Umbilical cord (tissue), 2 donors: ENCODE results near the gene GAK. TPM values are rescaled to one million over a fixed set of nuclear protein-coding genes. Genes with fewer than 3 reads are reported as not detected.

Experiments
- DNase-seq: peaks from one replicate; pipeline ENCODE4 v3.0.0-alpha.2; 2015; ENCODE audit warnings: low spot score
- total RNA-seq: library from RNA; depleted of rRNA; stranded (reverse); fragments of >200 nt; gene quantifications from one replicate; pipeline ENCODE4 v1.2.3, GENCODE V29; 2014; ENCODE audit warnings: low replicate concordance; ENCODE audit not compliant: insufficient read depth

The GAK gene
- total RNA-seq, 1 donor from 2014 or later, result 51.5 TPM

DNA sequence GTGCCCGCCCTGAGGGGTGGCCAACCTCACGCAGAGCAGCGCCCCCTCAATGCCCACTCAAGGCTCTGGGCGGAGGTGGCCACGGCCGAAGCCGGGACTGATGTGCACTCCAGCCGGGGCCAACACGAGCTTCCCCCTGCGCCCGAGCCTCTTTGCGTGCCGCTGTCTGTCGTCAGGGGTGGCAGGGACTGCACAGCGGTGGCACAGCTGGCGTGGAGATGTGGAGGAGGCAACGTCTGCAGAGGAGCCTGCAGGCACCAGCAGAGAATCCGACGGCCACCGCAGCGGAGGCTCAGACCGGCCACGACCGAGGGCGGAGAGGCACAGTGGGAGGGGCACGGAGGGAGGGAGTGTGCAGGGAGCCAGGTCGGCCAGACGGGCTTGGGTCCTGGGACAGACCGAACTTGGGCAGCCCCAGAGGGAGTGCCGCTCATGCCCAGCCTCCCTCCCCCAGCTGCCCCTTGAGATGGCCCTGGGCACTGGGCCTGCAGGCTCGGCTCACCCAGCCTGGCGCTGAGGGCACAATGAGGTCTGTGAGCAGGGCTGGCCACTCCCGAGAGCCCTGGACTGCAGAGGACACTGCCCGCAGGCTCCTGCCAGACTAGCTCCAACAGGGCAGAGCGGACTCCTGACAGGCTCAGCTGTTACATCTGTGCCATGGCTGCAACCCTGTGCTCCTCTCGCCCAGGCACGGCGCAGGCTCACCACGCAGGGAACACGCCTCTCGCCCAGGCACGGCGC is 59.7 kb downstream of the GAK start:
- DNase-seq, result no peak

DNA sequence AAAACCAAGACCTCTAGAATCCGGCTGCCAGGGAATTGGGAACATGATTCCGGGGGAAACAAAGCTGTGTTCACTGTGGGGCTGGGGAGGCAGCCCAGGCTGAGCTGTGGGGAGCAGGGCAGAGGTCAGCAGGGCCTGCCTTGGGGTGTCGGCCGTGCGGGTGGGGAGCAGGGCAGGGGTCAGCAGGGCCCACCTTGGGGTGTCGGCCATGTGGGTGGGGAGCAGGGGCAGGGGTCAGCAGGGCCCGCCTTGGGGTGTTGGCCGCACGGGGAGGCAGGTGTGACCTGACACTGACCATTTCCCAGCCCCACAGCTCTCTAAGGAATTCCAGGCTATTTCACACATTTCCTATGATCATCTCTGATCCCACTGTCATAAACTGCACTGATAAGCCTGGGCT is 60.6 kb downstream of the GAK start:
- DNase-seq, result no peak

DNA sequence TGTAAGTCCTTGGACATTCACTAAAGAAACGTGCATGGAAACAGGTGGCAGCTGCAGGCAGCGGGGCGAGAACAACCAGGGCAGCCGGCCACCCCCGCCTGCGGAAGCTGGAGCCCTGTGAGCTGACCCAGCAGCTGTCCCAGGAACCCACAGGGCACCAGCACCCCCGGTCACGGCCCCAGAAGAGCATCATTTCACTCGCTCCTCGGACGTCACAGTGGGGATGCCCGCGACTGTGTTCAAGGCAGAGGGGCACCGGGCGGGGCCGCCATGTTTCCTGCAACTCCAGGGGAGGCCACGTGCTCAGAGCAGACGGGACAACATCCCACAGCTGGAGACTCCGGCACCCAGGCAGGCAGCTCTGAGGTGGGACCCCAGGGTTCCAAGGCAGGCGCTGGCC is 61.2 kb downstream of the GAK start:
- DNase-seq, result no peak

DNA sequence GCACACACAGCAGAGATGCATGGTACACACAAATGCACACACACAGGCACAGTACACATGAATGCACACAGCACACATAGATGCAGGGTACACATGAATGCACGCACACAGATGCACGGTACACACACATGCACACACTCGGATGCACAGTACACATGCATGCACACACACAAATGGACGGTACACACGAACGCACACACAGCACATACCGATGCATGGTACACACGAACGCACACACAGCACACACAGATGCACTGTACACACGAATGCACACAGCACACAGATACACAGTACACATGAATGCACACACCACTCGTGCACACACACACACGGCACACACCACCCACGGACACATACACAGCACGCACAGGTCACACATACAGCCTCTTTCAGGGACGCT is 62.3 kb downstream of the GAK start:
- DNase-seq, result no peak

DNA sequence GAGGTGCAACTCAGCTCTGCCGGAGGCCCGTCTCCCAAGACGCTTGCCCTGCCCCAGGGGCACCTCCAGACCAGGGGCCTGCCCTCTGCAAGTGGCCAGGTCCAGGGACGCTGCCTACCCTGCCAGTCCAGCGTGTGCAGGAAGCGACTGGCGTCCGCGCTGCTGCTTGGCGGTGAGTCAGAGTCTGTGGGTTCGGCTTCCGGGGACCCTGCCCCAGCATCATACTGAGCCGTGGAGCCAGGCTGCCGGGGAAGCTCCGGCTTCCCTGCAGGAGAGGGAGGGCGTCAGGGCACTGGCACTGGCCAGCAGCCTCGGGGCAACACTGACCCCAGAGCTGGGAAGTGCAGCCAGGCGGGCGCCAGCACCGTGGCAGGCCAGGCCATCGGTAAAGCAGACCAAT is 63.7 kb downstream of the GAK start:
- no peak for DNase-seq

DNA sequence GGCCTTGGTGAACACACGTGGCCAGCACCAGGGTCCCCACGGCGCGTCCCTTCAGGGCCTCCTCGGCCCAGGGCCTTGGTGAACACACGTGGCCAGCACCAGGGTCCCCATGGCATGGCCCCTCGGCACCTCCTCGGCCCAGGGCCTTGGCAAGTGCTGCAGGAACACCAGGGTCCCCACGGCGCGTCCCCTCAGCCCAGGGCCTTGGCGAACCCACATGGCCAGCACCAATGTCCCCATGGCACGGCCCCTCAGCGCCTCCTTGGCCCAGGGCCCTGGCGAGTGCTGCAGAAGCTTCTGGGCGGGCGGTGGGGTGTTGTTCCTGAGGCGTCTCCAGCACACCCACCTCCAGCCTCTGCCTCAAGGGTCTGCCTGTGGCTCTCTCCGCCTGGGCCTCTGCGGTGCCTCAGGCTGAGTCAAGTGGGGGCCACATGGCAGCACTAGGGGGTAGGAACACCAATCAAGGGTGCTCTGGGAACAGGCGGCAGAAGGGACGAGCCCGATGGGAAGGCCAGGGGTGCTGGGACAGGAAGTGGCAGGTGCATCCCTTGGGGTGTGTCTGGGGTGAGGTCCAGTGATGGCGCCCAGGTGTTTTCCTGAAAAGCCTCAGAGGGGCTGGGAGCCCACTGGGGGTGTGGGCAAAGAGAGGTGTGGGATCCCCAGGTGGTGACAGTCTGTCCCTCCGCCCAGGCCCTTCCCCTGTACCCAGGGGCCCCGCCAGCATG is 64.4 kb downstream of the GAK start:
- DNase-seq, result no peak

DNA sequence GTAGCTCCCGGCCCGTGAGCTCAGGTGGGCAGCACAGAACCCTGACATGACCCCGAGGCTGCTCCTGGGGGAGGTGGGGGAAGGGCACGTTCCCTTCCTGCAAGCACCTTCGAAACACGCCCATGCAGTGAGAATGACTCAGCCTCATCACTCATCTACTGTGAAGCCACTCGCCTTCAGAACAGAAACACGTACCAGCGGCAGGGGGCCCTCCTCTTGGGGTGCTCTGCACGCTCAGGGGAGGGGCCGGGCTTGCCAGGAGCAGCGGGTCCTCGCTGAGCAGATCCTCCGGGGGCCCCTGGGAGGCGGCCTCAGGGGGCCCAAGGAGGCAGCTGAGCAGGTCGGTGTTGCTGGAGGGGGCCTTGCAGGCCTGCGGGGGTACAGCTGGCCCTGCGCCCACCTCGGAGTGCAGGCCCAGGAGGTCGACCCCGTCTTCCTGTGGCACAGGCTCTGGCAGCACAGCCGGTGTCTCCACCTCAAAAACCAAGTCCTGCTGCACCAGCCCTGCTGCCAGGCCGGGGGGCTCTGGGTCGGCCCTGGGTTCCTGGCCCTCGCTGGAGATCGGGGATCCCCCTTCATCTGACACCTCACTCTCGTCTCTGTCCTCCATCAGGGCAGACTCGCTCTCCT is 65.2 kb downstream of the GAK start:
- peak; percentile 51 for DNase-seq

DNA sequence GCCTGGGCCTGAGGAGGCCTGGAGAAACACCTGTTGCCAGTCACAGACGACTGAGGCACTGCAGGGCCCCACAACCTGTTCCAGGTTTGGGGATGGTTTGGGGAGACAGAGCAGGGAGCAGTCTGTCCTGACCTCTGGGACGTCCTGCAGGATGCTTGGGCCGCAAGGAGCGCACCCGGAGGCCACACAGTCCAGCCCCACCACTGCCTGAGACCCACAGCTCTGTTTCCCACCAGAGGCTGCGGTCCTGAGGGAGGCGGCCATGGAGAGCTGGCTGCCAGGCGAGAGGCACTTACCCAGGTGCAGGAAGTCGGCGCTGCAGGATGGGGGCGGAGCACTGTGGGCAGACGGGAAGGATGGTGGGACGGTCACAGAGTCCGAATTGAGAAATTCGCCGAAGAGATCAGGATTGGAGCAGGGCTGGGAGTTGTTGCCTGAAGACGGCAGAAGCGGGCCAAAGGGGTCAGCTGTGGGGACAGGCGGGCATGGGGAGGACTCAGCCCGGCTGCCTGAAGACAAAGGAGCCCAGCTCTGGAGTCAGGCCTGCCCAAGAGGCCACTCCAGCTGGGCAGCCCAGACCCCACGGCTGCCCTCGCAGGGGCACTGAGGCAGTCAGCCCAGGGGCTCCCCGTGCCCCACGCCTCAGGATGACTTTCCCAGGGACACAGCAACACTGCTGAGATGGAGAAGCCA is 65.9 kb downstream of the GAK start:
- DNase-seq, result no peak

DNA sequence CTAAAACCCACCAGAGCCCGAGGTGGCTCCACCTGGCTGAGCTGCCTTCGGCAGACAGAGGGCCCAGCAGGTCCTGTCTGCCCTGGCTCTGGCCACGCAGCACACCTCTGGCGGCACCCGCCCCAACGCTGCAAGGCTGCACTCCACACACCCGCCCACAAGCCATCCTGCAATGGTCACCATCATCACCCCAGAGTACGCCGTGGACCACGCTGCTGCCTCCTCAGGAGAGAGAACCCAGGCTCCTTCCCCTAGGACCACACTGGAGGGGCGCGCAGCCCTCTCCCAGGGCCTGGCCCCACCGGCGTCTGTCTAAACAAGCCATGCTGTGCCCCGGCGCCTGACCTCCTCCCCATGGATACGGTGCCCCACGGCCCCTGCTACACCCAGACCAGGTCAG is 66.5 kb downstream of the GAK start:
- DNase-seq, result no peak

DNA sequence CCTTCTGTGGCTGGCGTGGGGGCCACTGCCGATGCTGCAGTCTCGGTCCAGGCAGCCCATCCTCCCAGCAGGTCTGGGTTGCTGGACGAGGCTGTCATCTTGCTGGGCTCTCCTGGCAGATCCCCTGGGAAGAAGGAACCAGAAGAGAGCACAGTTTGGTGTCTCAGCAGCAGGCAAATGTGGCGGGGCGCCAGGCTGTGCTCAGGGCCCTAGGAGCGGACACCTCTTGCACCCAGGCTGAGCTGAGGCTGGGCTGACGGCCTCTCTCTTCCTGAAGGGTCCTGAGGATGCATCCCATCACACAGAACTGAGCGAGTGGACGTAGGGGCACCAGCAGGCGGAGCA is 67.0 kb downstream of the GAK start:
- DNase-seq, result no peak

DNA sequence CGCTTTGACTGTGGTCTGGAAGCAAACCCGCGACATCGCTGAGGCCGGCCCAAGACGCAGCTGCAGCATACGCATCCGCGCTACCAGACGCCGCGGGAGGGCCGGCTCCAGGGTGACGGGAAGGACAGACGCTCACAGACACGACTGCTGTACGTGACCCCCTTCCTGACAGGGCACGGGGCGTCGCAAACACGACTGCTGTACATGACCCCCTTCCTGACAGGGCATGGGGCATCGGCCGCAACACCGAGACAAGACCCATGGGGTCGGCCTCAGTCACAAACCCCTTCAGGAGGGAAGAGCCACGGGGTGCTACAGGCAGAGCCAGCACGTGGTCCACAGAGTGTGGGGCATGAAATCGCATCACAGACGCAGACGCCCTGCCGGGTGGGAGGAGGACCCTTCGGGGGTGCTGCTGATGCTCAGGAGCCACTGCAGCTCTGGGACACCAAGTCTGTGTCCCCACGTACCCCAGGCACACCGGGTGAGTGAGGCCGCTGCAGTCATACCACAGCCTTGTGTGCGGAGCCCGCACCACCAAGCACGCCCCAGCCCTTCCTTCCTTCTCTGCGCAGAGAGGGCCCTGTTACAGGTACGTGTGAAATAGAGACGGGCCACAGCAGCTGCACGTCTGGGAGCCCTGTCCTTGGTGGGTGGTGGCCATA is 67.5 kb downstream of the GAK start:
- no peak for DNase-seq

DNA sequence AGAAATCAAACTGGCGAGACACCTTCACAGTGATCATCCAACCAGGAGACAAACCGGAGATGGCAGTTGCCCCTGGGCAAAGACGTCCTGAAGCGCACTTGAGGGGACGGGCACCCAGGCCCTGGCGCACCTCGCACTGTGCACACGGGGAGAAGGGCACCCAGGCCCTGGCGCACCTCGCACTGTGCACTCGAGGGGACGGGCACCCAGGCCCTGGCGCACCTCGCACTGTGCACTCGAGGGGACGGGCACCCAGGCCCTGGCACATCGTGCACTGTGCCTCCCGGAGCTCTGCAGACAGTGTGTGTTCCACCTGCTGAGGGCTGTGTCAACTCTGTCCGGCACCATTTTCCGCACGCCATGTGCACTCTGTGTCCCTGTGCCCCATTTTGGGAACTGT is 71.6 kb downstream of the GAK start:
- no peak for DNase-seq

DNA sequence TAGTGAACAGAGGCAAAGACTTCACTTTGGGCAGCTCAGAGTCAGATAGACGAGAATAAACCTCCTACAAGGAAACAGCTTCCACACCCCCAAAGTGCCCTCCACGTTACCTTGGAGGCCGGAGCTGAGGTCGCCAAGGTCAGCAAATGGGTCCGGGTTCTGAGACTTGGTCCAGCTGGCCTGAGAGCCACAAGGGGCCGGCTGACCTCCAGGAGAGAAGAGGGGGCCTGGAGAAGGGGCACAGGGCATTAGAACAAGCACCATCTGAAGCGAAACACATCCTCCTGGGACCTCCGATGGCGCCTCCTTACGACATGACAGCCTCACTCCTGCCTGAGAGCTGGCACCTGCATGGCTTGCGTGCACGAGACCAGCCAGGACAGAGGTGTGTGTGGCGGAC is 72.6 kb downstream of the GAK start:
- DNase-seq, result no peak

DNA sequence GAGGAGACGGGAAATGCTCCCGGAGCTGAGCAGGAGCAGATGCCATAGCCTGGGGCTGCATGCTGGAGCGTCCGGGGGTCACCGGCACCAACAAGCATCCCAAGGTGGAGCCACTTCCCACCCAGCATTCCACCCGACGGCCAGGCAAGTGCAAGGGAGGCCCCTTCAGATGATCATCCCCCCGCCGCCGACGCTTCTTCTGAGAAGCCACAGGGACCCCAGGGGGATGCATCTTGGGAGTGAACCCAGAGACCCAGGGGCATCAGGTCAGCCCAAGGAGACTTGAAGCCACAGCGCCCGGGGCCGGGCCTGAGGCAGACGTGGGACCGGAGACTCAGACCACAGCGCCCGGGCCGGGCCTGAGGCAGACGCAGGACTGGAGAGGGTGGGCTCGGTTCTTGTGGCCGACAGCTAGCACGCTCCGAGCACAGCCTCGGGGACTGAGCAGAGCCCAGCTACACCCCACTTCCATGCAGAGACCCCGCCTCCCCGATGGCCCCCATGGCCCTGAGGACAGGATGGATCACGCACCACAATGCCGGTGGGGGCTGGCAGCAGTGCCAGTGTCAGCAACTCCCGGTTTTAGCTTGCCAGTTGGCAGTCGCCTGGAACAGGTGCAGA is 73.2 kb downstream of the GAK start:
- no peak for DNase-seq

DNA sequence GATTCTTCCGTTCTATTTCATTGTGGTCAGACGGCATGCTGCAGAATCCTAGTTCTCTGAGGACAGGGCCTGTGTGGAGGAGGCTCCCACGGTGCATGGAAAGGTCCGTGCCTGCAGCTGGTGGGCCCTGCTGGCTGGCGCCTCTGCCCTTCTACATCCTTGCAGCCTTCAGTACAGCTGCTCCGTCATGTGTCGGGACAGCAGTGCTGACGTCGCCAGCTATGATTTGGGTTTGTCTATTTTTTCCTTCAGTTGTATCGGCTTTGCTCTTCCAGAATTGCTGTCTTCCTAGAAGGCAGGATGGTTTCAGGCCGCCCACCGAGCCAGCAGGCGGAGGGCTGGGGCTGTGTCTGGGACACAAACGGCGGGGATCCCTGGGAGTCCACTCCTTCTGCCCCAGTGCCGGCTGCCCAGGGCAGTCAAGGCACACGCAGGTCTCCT is 74.1 kb downstream of the GAK start:
- no peak for DNase-seq

DNA sequence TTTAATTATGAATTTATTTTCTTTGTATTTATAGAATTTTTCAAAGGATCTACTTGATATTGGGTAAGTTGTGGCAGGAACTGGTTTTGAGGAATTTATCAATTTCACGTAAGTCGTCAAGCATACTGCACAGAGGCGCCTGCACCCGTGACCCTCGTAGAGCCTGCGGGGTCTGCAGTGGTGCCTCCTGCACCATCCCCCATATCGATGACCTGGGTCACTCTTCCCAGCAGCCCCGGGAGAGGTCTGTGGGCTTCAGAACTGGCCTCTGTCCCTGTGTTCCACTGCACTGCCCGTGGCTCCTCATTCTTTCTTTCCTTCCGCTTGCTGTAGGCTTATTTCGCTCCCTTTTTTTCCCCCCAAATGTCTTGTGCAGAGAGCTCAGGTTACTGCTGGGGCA is 74.7 kb downstream of the GAK start:
- no peak for DNase-seq

DNA sequence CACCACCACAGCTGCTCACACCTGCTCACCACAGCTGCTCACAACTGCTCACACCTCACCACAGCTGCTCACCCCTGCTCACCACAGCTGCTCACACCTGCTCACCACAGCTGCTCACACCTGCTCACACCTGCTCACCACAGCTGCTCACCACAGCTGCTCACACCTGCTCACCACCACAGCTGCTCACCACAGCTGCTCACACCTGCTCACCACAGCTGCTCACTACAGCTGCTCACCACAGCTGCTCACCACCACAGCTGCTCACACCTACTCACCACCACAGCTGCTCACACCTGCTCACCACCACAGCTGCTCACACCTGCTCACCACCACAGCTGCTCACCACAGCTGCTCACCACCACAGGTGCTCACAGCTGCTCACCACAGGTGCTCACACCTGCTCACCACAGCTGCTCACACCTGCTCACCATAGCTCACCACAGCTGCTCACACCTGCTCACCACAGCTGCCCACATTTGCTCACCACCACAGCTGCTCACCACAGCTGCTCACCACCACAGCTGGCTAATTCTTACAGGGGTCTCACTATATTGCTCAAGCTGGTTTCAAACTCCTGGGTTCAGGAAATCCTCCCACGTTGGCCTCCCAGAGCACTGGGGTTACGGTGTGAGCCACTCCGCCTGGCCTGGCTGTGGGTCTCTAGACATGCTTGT is 75.8 kb downstream of the GAK start:
- no peak for DNase-seq

DNA sequence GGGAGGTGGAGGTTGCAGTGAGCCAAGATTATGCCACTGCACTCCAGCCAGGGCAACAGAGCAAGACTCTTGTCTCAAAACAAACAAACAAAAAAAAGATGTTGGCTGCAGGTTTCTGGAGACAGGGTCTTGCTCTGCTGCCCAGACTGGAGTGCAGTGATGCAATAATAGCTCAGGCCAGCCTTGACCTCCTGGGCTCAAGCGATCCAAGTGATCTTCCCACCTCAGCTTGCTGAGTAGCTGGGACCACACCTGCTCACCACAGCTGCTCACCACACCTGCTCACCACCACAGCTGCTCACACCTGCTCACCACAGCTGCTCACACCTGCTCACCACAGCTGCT is 76.3 kb downstream of the GAK start:
- DNase-seq, result no peak

DNA sequence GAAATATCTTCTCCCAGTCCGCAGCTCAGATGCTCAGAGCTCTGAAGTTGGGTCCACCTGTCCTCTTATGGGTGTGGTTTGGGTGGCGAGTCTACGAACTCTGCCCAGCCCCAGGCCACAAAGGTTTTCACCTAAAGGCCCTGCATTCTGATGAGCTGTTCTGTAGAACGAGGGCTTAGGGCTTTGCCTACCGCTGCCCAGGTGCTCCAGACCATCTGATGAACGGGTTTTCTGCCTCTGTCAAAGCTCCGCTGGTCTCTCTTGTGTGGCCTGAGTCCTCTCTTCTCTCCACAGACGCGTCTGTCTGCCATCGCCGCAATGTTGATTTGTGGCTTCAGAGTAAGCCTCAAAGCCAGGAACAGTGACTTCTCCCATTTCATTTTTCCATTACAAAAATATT is 77.8 kb downstream of the GAK start:
- DNase-seq, result no peak

DNA sequence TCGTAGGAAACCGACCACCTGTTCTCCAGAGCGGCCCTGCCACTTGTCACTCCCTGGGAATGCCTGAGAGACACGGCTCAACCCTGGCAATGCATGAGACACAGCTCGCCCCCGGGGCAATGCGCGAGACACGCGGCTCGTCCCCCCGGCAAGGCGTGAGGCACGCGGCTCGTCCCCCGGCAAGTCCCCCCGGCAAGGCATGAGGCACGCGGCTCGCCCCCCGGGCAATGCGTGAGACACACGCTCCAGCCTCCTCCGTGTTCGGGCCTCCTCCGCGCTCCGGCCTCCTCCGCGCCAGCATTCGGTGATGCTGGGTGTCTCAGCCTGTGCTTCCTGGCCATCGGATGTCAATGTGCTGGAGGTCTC is 78.7 kb downstream of the GAK start:
- no peak for DNase-seq
